OCI-LY1 (cell line): ENCODE results near the gene BACE2.

Experiments used
- H2AFZ ChIP-seq: fragments of 200-600 bp; sonication (generic), shearing (Covaris generic); 2 replicates; pipeline ENCODE4 v1.6.0; 2014; ENCODE audit warnings: antibody characterized with exemption, mild to moderate bottlenecking, low read length
- H3F3A ChIP-seq: fragments of 200-600 bp; sonication (generic), shearing (Covaris generic); 2 replicates; pipeline ENCODE4 v1.6.0; 2014; ENCODE audit warnings: mild to moderate bottlenecking, antibody characterized with exemption, low read length, moderate library complexity; ENCODE audit not compliant: insufficient read depth
- H3K27ac ChIP-seq: fragments of 200-600 bp; sonication (generic); 2 replicates; pipeline ENCODE4 v1.5.1; 2014; ENCODE audit warnings: low read length, mixed run types, mild to moderate bottlenecking, low read depth; ENCODE audit not compliant: poor library complexity, severe bottlenecking
- H3K27me3 ChIP-seq: fragments of 200-600 bp; sonication (generic); 2 replicates; pipeline ENCODE4 v1.6.0; 2014; ENCODE audit warnings: antibody characterized with exemption, mild to moderate bottlenecking, low read length, moderate library complexity; ENCODE audit not compliant: insufficient read depth
- H3K36me3 ChIP-seq: fragments of 200-600 bp; sonication (generic); 2 replicates; pipeline ENCODE4 v1.6.1; 2014; ENCODE audit warnings: mild to moderate bottlenecking, antibody characterized with exemption, low read length, moderate library complexity, mixed read lengths; ENCODE audit not compliant: insufficient read depth
- H3K4me1 ChIP-seq: fragments of 200-600 bp; sonication (generic); 2 replicates; pipeline ENCODE4 v1.5.1; 2014; ENCODE audit warnings: mild to moderate bottlenecking, low read length, moderate library complexity; ENCODE audit not compliant: insufficient read depth, severe bottlenecking
- H3K4me2 ChIP-seq: fragments of 200-600 bp; sonication (generic), shearing (Covaris generic); 2 replicates; pipeline ENCODE4 v1.6.1; 2014; ENCODE audit warnings: low read length
- H3K4me3 ChIP-seq: fragments of 200-600 bp; sonication (generic); 2 replicates; pipeline ENCODE4 v1.5.1; 2014; ENCODE audit warnings: low read length, low read depth, mild to moderate bottlenecking, mixed read lengths; ENCODE audit not compliant: poor library complexity, severe bottlenecking
- H3K79me2 ChIP-seq: fragments of 200-600 bp; shearing (Covaris generic); 2 replicates; pipeline ENCODE4 v1.6.1; 2016; ENCODE audit warnings: mixed run types, low read length, mixed read lengths; ENCODE audit not compliant: insufficient read depth
- H3K9ac ChIP-seq: fragments of 200-600 bp; sonication (generic), shearing (Covaris generic); 2 replicates; pipeline ENCODE4 v1.6.1; 2014; ENCODE audit warnings: mild to moderate bottlenecking, low read length, mixed read lengths
- H3K9me2 ChIP-seq: fragments of 200-600 bp; sonication (generic), shearing (Covaris generic); 2 replicates; pipeline ENCODE4 v1.6.1; 2014; ENCODE audit warnings: low read depth, mild to moderate bottlenecking, low read length, mixed read lengths
- H3K9me3 ChIP-seq: fragments of 200-600 bp; shearing (Covaris generic); 2 replicates; pipeline ENCODE4 v1.6.1; 2014; ENCODE audit warnings: low read length, mixed read lengths
- H4K20me1 ChIP-seq: fragments of 200-600 bp; sonication (generic), shearing (Covaris generic); 2 replicates; pipeline ENCODE4 v1.6.0; 2016; ENCODE audit warnings: mild to moderate bottlenecking, low read length; ENCODE audit not compliant: insufficient read depth
- EZH2 ChIP-seq: fragments of 200-600 bp; sonication (generic), shearing (Covaris generic); IDR thresholded peaks from 2 replicates; pipeline ENCODE4 v1.8.0; 2017; ENCODE audit warnings: borderline replicate concordance, mixed run types, mild to moderate bottlenecking, antibody characterized with exemption, low read length, moderate library complexity, mixed read lengths
- TF ChIP-seq, protein P1 (sequence below): fragments of 200-600 bp; sonication (generic), shearing (Covaris generic); IDR thresholded peaks from 2 replicates; pipeline ENCODE4 v1.5.1; 2017; ENCODE audit warnings: mild to moderate bottlenecking, antibody characterized with exemption, low read length, moderate library complexity, mixed read lengths

BACE2 gene

DNA sequence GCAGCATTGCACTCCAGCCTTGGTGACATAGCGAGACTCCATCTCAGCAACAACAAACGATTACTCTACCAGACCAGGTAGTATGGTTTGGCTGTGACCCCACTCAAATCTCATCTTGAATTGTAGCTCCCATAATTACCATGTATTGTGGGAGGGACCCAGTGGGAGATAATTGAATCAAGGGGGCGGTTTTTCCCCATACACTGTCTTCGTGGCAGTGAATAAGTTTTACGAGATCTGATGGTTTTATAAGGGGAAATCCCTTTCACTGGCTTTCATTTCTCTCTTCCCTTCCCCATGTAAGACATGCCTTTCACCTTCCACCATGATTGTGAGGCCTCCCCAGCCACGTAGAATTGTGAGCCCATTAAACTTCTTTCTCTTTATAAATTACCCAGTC is 66.0 kb downstream of the BACE2 start:
- no peaks in the 10 kb centered on the region for H3F3A ChIP-seq
- no peak overlapping the region for H3K27ac ChIP-seq
- no peaks in the 10 kb centered on the region for H3K79me2 ChIP-seq
- H4K20me1 ChIP-seq: no peaks in the 10 kb centered on the region
- no peaks in the 10 kb centered on the region for H3K9me2 ChIP-seq
- H3K9me3 ChIP-seq: no peaks in the 10 kb centered on the region
- TF ChIP-seq, protein P1, sequence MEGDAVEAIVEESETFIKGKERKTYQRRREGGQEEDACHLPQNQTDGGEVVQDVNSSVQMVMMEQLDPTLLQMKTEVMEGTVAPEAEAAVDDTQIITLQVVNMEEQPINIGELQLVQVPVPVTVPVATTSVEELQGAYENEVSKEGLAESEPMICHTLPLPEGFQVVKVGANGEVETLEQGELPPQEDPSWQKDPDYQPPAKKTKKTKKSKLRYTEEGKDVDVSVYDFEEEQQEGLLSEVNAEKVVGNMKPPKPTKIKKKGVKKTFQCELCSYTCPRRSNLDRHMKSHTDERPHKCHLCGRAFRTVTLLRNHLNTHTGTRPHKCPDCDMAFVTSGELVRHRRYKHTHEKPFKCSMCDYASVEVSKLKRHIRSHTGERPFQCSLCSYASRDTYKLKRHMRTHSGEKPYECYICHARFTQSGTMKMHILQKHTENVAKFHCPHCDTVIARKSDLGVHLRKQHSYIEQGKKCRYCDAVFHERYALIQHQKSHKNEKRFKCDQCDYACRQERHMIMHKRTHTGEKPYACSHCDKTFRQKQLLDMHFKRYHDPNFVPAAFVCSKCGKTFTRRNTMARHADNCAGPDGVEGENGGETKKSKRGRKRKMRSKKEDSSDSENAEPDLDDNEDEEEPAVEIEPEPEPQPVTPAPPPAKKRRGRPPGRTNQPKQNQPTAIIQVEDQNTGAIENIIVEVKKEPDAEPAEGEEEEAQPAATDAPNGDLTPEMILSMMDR: no peak
- no peak for TF ChIP-seq EZH2
- H3K4me2 ChIP-seq: no peak overlapping the region
- no peak overlapping the region for H3K9ac ChIP-seq
- H2AFZ ChIP-seq: no peak overlapping the region
- H3K36me3 ChIP-seq: no peaks in the 10 kb centered on the region
- H3K4me3 ChIP-seq: no peak overlapping the region
- H3K27me3 ChIP-seq: no peaks in the 10 kb centered on the region; the same call in 1 of the 2 replicates
- no peaks in the 10 kb centered on the region for H3K4me1 ChIP-seq

DNA sequence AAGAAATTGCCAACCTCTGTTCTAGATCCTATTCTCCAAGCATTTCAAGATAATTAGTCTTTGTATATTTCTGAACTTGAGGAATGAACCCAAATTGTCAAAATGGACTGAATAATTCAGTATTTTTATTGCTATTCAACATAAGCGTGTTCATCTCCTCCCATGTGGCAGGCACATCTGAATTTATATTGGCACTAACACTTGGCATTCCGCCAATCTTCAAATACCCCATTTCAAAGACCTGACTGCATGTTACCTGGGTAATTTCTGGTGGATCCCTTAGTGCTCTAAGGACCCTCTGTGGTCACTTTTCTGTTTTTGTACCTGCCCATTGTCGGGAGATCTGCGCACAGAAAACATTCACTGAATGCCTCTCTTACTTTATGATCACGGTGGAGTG is 66.6 kb downstream of the BACE2 start:
- H3K27me3 ChIP-seq: no peaks in the 10 kb centered on the region
- H3K4me2 ChIP-seq: no peak overlapping the region
- no peaks in the 10 kb centered on the region for H3K9me2 ChIP-seq
- H3K36me3 ChIP-seq: no peaks in the 10 kb centered on the region
- H4K20me1 ChIP-seq: no peaks in the 10 kb centered on the region
- no peaks in the 10 kb centered on the region for H3F3A ChIP-seq
- H3K9ac ChIP-seq: no peak overlapping the region
- no peak overlapping the region for H2AFZ ChIP-seq
- H3K4me3 ChIP-seq: no peak overlapping the region
- no peaks in the 10 kb centered on the region for H3K9me3 ChIP-seq
- H3K4me1 ChIP-seq: no peaks in the 10 kb centered on the region
- no peak overlapping the region for H3K27ac ChIP-seq
- TF ChIP-seq, protein P1: no peak
- no peak for TF ChIP-seq EZH2
- H3K79me2 ChIP-seq: no peaks in the 10 kb centered on the region

DNA sequence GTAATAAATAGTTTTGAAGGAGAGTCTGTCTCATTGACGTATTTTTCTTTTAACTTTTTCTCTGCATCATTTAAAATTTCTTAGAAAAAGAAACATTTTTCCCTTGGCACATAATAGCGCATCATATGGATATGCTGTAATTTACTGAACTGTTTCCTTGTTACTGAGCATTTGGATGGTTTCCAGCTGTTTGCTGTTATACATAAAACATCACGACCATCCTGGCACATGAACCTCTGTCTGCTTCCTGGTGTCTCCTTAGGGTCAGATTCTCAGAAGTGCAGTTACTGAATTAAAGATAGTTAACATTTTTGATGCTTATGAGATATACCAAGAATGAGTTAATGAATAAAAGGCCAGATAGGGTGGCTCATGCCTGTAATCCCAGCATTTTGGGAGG is 67.2 kb downstream of the BACE2 start:
- Histone ChIP-seq H4K20me1 (no peaks in the 10 kb centered on the region), H2AFZ (no peak overlapping the region), H3F3A (no peaks in the 10 kb centered on the region), H3K79me2 (no peaks in the 10 kb centered on the region), H3K27me3 (no peaks in the 10 kb centered on the region), H3K4me1 (no peaks in the 10 kb centered on the region), H3K9me2 (no peaks in the 10 kb centered on the region), H3K36me3 (no peaks in the 10 kb centered on the region), H3K9ac (no peak overlapping the region), H3K9me3 (no peaks in the 10 kb centered on the region), H3K27ac (no peak overlapping the region), H3K4me3 (no peak overlapping the region), H3K4me2 (no peak overlapping the region)
- TF ChIP-seq EZH2: no peak
- TF ChIP-seq, protein P1: no peak
